Pancreas (tissue), 10 donors: ENCODE data around the gene ARMC10. TPM values are rescaled to one million over a fixed set of nuclear protein-coding genes. Genes with fewer than 3 reads are reported as not detected.
"Not testable (repeated sequence)": the region's sequence is repeated elsewhere in the genome, so short reads cannot be mapped to it uniquely, and the experiment has no call there.

Source experiments
- ATAC-seq, 4 donors: fragments of 200-7000 bp; cut with Tn5 transposase; one replicate each; pipeline versions ENCODE4 v1.8.0 to v1.9.1; 2020; ENCODE audit warnings: mild to moderate bottlenecking in 4 of 4, moderate library complexity in 4 of 4
- DNase-seq, 6 donors: peaks; one replicate each; pipeline ENCODE4 v3.0.0-alpha.2; 2020
- FAIRE-seq: peaks from 2 replicates; lab custom pipeline; 2012; peaks lifted over from hg19 to GRCh38; lab: Jason Lieb, UNC
- H3K27ac ChIP-seq, 4 donors: fragments of 200-600 bp; sonication (generic); 1 replicate in 3 of 4; 2 replicates in 1 of 4; pipeline versions ENCODE4 v1.5.0 to v1.8.0; 2020
- H3K27me3 ChIP-seq, 4 donors: fragments of 200-600 bp; one replicate each; pipeline ENCODE4 v1.8.0; 2021
- H3K36me3 ChIP-seq, 3 donors: fragments of 200-600 bp; sonication (generic) in 1 of 3; one replicate each; pipeline versions ENCODE4 v1.5.0 to v1.8.0; 2020 to 2021
- H3K4me1 ChIP-seq, 3 donors: fragments of 200-600 bp; one replicate each; pipeline ENCODE4 v1.8.0; 2021
- H3K4me3 ChIP-seq, 4 donors: fragments of 200-600 bp; sonication (generic) in 2 of 4; one replicate each; pipeline versions ENCODE4 v1.5.0 to v1.8.0; 2020 to 2021
- H3K9me3 ChIP-seq, 4 donors: fragments of 200-600 bp; one replicate each; pipeline ENCODE4 v1.8.0; 2021
- CTCF ChIP-seq, 4 donors: fragments of 200-600 bp; sonication (generic) in 3 of 4; IDR thresholded peaks; one replicate each; pipeline versions ENCODE4 v1.5.0 to v1.8.0; 2021; ENCODE audit warnings: antibody characterized with exemption in 4 of 4
- WGBS, 2 donors: extraction: QIAGEN DNeasy Blood & Tissue Kit; methylation state at CpG; one replicate each; pipeline ENCODE4 v1.1.7; 2013; 5-methylcytosine and 5-hydroxymethylcytosine counted together
- intact Hi-C, 3 donors: fragments of 100-400 bp; cut with DNase I; formaldehyde crosslinking; loops; one replicate each; pipeline versions ENCODE4 v1.11.1 to v1.14.2; 2022
- polyA plus RNA-seq, 2 donors: library from polyadenylated mRNA; stranded (reverse); fragments of 200-250 nt; gene quantifications; one replicate each; pipeline ENCODE4 v1.2.3, GENCODE V29; 2013
- total RNA-seq, 6 donors: library from RNA; stranded (reverse); fragmentation: NEBNext Ultra II Directional in 4 of 6; extraction: Animal tissue kit (Norgen Biotek cat#: 25700) in 4 of 6; gene quantifications; one replicate each; pipeline versions ENCODE4 v1.2.1 to v1.2.4, GENCODE V29; 2021 to 2023
- donor health status: healthy with polysubstance abuse.
- donor health status: DM: no; HTN: no; CAD: no; lungs with moderate emphysema.
- donor health status: DM: no; HTN: no; CAD: no.
- donor health status: control.
- donor health status: control.
- donor health status: Bipolar disorder and iron deficiency.
- donor health status: DM: yes; HTN: yes; CAD: no.
- donor health status: DM: no; HTN: no; CAD: no.
- donor health status: DM: no; HTN: no; CAD: no.
- donor health status: DM: yes; HTN: yes; CAD: no.

Gene ARMC10
- total RNA-seq (10 to 100 TPM; 14.4 to 27.0 (median 21.1) TPM), polyA plus RNA-seq (10 to 100 TPM; 11.5 to 13.4 TPM)

- ATAC-seq (peak; percentile 93 to 98 (median 94)), DNase-seq (peak; percentile 88 to 96 (median 92)), FAIRE-seq (no peak)
- peak in 1 of 4 donors; percentile 8 for TF ChIP-seq CTCF (IDR thresholded peaks at IDR 0.05)
- 0% methylated on average over 73 to 83 of the region's 83 CpGs for WGBS, 2 donors
- intact Hi-C loops, result no loop called here
- Histone ChIP-seq H3K4me3 (peak within 1 kb of the TSS; percentile 69 to 87 (median 75)), H3K27me3 (no peaks in the 10 kb centered on the region), H3K27ac (peak within 1 kb of the TSS; percentile 94 to 97 (median 94)), H3K36me3 (no peaks in the 10 kb centered on the region), H3K4me1 (peaks cover 0 to 25% (median 21%) of the 10 kb centered on the region in 3 donors), H3K9me3 (no peaks in the 10 kb centered on the region)
Observed at GRCh38 chr7:103074519-103075336, at the start of gene ARMC10, which contains the start of gene FBXL13. Gene ARMC10 (plus strand): TSS chr7:103075140. CDS start chr7:103075273, 133 bp downstream. Gene FBXL13 (minus strand): TSS chr7:103074796.

- TF ChIP-seq CTCF (IDR thresholded peaks at IDR 0.05), result no peak
Observed at GRCh38 chr7:103025341-103025740, 49.6 kb upstream of the ARMC10 start.

DNA sequence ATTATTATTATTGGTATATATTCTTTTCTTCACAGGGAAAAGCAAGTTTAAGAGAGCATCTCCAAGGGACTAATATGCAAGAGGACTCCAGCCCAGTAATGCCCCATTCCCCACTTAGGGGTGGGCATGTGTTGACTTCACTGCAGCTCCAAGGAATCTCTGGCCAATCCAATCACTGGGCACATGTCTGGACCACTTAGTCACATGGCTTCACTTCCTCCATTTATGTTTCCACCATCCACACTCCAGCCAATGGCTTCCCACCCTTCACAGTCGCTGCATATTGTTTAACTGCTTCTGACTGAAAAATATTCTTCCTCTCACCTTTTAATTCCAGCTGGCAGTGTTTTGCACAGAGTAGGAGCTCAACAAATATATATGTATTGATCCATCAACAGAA is 43.9 kb upstream of the ARMC10 start:
- Histone ChIP-seq H3K27me3 (no peaks in the 10 kb centered on the region), H3K9me3 (no peaks in the 10 kb centered on the region), H3K4me3 (no peak overlapping the region), H3K4me1 (no peaks in the 10 kb centered on the region), H3K27ac (no peak overlapping the region), H3K36me3 (no peaks in the 10 kb centered on the region)
- intact Hi-C loops, result no loop called here
- FAIRE-seq (no peak), DNase-seq (no peak), ATAC-seq (no peak)
- TF ChIP-seq CTCF (IDR thresholded peaks at IDR 0.05), result no peak
- WGBS, 2 donors, result 71 to 90% methylated on average over 1 of the region's 1 CpG

More at GRCh38 chr7:103025341-103025740, 49.6 kb upstream of the ARMC10 start:
- Histone ChIP-seq H3K4me1 (no peaks in the 10 kb centered on the region), H3K27ac (no peak overlapping the region), H3K27me3 (no peaks in the 10 kb centered on the region), H3K36me3 (no peaks in the 10 kb centered on the region), H3K9me3 (no peaks in the 10 kb centered on the region), H3K4me3 (no peak overlapping the region)
- DNase-seq (no peak), ATAC-seq (no peak), FAIRE-seq (no peak)
- intact Hi-C loops, result no loop called here
- 82 to 87% methylated on average over 3 of the region's 3 CpGs for WGBS, 2 donors

- Histone ChIP-seq H3K36me3 (no peaks in the 10 kb centered on the region), H3K9me3 (no peaks in the 10 kb centered on the region), H3K27me3 (no peaks in the 10 kb centered on the region), H3K4me1 (no peaks in the 10 kb centered on the region), H3K27ac (no peak overlapping the region), H3K4me3 (no peak overlapping the region)
- no peak for TF ChIP-seq CTCF (IDR thresholded peaks at IDR 0.05)
- intact Hi-C loops, result no loop called here
- DNase-seq, result no peak
- FAIRE-seq, result no peak
- no peak for ATAC-seq
- WGBS, 2 donors, result 52 to 60% methylated on average over 1 of the region's 1 CpG
Observed at GRCh38 chr7:103031781-103032180, 43.2 kb upstream of the ARMC10 start.

- H3K27ac ChIP-seq, intact Hi-C loops, FAIRE-seq, H3K9me3 ChIP-seq, H3K4me3 ChIP-seq, H3K4me1 ChIP-seq, DNase-seq, H3K27me3 ChIP-seq, H3K36me3 ChIP-seq, ATAC-seq: not testable (repeated sequence)
- 92 to 93% methylated on average over 19 to 20 of the region's 20 CpGs for WGBS, 2 donors
Observed at GRCh38 chr7:103034318-103034717, 40.6 kb upstream of the ARMC10 start.
